ENCODE measurements around the gene EIF3M. TPM values are rescaled to one million over a fixed set of nuclear protein-coding genes. Genes with fewer than 3 reads are reported as not detected.

EIF3M gene
- total RNA-seq, 4 donors from 2014 or later = 196 to 469 (median 294) TPM

DNA sequence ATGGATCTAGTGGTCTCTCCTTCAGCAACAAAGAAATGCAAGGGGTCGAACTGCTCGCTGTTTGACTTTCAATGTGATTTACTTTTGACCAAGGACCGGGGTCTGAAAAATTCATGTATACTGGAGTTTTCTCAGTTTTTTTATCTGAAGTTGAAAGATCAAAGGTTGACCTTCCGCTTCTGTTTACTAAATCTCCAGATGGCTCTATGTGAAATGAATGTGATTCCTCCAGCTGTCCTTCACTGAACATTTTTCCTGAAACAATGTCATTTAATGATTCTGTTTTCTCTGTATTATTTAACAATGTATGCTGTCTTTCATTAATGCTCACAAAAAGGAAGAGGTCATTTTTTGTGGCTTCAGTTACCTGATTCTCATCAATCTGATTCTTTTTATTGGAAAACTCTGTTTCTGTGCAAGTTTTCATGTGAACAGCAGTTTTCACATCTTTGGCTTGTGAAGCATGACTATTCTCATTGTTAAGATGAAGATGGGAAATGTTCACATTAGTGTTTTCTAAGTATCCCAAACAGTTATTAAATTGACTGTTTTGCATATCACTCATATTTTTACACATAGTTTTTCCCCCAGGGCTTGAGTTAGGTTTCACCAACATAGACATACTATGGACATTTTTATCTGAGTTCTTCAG is 30.0 kb downstream of the EIF3M start:
- intact Hi-C loops (cut with DNase I) = no loop called here
- no peaks in the 10 kb centered on the region for H3K4me1 ChIP-seq
- H3K36me3 ChIP-seq = no peaks in the 10 kb centered on the region
- 61% methylated on average over 4 of the region's 4 CpGs for WGBS
- DNase-seq (ENCODE audit: extremely low spot score) = no peak
- no peak overlapping the region for H3K27ac ChIP-seq (replicated peaks in 1 of 4)
- no peaks in the 10 kb centered on the region for H3K27me3 ChIP-seq
- TF ChIP-seq, protein P1, sequence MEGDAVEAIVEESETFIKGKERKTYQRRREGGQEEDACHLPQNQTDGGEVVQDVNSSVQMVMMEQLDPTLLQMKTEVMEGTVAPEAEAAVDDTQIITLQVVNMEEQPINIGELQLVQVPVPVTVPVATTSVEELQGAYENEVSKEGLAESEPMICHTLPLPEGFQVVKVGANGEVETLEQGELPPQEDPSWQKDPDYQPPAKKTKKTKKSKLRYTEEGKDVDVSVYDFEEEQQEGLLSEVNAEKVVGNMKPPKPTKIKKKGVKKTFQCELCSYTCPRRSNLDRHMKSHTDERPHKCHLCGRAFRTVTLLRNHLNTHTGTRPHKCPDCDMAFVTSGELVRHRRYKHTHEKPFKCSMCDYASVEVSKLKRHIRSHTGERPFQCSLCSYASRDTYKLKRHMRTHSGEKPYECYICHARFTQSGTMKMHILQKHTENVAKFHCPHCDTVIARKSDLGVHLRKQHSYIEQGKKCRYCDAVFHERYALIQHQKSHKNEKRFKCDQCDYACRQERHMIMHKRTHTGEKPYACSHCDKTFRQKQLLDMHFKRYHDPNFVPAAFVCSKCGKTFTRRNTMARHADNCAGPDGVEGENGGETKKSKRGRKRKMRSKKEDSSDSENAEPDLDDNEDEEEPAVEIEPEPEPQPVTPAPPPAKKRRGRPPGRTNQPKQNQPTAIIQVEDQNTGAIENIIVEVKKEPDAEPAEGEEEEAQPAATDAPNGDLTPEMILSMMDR (IDR thresholded peaks at IDR 0.05) = no peak
- no peak for TF ChIP-seq POLR2A (IDR thresholded peaks at IDR 0.05; ENCODE audit: low read depth)
- no peak for TF ChIP-seq POLR2AphosphoS5 (IDR thresholded peaks at IDR 0.05)
- no peak for TF ChIP-seq EP300 (IDR thresholded peaks at IDR 0.05)
- no peak overlapping the region for H3K4me3 ChIP-seq
- H3K9me3 ChIP-seq = no peaks in the 10 kb centered on the region

DNA sequence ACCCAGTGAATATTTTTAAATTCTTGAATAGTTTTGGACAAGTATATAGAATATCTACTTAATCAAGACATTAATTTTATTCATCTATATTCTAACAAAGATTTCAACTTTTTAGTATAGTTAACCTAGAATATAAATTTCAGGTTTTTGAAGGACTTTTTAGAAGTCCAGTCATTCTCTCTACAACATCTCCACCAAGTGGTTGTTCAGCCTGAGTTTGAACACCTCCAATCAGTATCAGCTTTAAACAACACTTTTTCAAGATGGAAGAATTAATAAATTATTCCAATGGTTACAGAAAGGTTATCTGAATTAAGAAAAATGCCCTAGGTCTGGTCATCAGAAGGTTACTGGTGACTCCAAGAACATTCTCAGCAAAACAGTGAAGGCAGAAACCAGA is 31.8 kb downstream of the EIF3M start:
- H3K4me3 ChIP-seq = no peak overlapping the region
- no peak for DNase-seq (ENCODE audit: extremely low spot score)
- no peaks in the 10 kb centered on the region for H3K4me1 ChIP-seq
- TF ChIP-seq POLR2A (IDR thresholded peaks at IDR 0.05; ENCODE audit: low read depth) (no peak), POLR2AphosphoS5 (IDR thresholded peaks at IDR 0.05) (no peak), EP300 (IDR thresholded peaks at IDR 0.05) (no peak)
- TF ChIP-seq, protein P1 (IDR thresholded peaks at IDR 0.05) = no peak
- no peaks in the 10 kb centered on the region for H3K27me3 ChIP-seq
- H3K9me3 ChIP-seq = no peaks in the 10 kb centered on the region
- no peaks in the 10 kb centered on the region for H3K36me3 ChIP-seq
- no peak overlapping the region for H3K27ac ChIP-seq (replicated peaks in 1 of 4)
- intact Hi-C loops (cut with DNase I) = no loop called here

DNA sequence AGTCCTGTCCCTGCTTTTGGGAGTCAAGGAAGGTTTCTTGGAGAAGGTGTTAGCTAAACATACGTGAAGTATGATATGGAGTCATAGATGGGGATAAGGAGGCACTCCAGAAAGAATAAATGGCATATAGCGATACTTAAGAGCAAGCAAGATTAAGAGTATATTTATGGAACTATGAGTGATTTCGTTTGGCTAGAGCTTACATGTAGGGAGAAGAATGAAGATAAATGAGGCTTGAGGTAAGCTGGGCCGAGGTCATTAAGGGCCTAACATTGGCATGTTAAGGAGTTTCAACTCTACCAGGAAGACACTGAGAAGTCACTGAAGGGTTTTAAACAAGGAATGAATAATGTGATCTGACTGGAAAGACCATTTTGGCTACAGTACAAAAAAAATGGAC is 33.3 kb downstream of the EIF3M start:
- 58% methylated on average over 4 of the region's 4 CpGs for WGBS
- H3K9me3 ChIP-seq = peaks cover 0 to 7% (median 0%) of the 10 kb centered on the region in 4 donors
- no peaks in the 10 kb centered on the region for H3K27me3 ChIP-seq
- H3K4me3 ChIP-seq = no peak overlapping the region
- DNase-seq (ENCODE audit: extremely low spot score) = no peak
- H3K27ac ChIP-seq (replicated peaks in 1 of 4) = no peak overlapping the region
- H3K4me1 ChIP-seq = no peaks in the 10 kb centered on the region
- intact Hi-C loops (cut with DNase I) = no loop called here
- TF ChIP-seq, protein P1 (IDR thresholded peaks at IDR 0.05) = no peak
- no peak for TF ChIP-seq POLR2A (IDR thresholded peaks at IDR 0.05; ENCODE audit: low read depth)
- no peak for TF ChIP-seq EP300 (IDR thresholded peaks at IDR 0.05)
- TF ChIP-seq POLR2AphosphoS5 (IDR thresholded peaks at IDR 0.05) = no peak
- no peaks in the 10 kb centered on the region for H3K36me3 ChIP-seq

DNA sequence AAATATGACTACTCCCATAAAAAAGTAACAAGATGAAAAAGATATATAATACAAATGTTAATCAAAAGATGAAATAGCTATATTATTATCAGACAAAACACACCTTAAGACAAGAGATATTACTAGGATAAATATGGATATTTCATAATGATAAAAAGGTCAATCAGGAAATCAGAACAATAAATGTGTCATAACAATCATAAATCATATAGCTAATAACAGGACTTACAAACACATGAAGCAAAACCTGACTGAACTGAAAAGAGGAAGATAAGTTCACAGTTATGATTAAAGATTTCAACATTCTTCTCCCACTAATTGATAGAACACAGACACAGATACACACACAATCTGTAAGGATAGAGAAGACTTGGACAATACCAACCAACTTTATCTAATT is 47.2 kb downstream of the EIF3M start:
- TF ChIP-seq EP300 (IDR thresholded peaks at IDR 0.05) (no peak), POLR2AphosphoS5 (IDR thresholded peaks at IDR 0.05) (no peak), POLR2A (IDR thresholded peaks at IDR 0.05; ENCODE audit: low read depth) (no peak)
- TF ChIP-seq, protein P1 (IDR thresholded peaks at IDR 0.05) = no peak
- Histone ChIP-seq H3K4me1 (no peaks in the 10 kb centered on the region), H3K9me3 (no peaks in the 10 kb centered on the region), H3K4me3 (no peak overlapping the region), H3K27me3 (no peaks in the 10 kb centered on the region), H3K36me3 (no peaks in the 10 kb centered on the region), H3K27ac (replicated peaks in 1 of 4) (no peak overlapping the region)
- intact Hi-C loops (cut with DNase I) = no loop called here
- no peak for DNase-seq (ENCODE audit: extremely low spot score)

DNA sequence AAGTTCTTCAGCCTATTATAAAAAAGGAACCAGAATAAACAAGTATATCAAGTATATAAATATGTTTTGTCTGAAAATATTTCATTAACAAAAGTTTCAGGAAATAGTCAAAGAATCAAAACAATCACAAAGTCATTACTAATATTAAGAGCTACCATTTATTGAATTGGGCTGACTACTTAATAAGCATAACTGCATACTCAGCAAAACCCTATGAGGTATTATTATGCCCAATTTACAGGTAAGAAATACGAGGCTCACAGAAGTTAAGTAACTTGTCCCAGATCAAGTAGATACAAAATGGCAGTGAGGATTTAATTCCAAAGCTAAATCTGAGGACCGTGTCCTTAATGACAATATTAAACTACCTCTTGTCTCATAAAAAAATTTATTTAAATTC is 52.2 kb downstream of the EIF3M start:
- intact Hi-C loops (cut with DNase I) = no loop called here
- no peaks in the 10 kb centered on the region for H3K4me1 ChIP-seq
- H3K27ac ChIP-seq (replicated peaks in 1 of 4) = no peak overlapping the region
- WGBS = 88% methylated on average over 2 of the region's 2 CpGs
- no peaks in the 10 kb centered on the region for H3K27me3 ChIP-seq
- no peak for DNase-seq (ENCODE audit: extremely low spot score)
- H3K4me3 ChIP-seq = no peak overlapping the region
- TF ChIP-seq, protein P1 (IDR thresholded peaks at IDR 0.05) = no peak
- TF ChIP-seq POLR2AphosphoS5 (IDR thresholded peaks at IDR 0.05) (no peak), EP300 (IDR thresholded peaks at IDR 0.05) (no peak), POLR2A (IDR thresholded peaks at IDR 0.05; ENCODE audit: low read depth) (no peak)
- no peaks in the 10 kb centered on the region for H3K36me3 ChIP-seq
- H3K9me3 ChIP-seq = no peaks in the 10 kb centered on the region
